OCI-LY7 (cell line): Measurements from ENCODE around the gene BMPER.

Source experiments
- CTCF ChIP-seq: fragments of 200-600 bp; sonication (generic); conservative IDR thresholded peaks from 2 replicates; pipeline ENCODE4 v1.5.1; 2014; ENCODE audit warnings: mild to moderate bottlenecking, antibody characterized with exemption, low read length, moderate library complexity, mixed read lengths
- EZH2phosphoT487 ChIP-seq: fragments of 200-600 bp; sonication (generic); IDR thresholded peaks from 2 replicates; pipeline ENCODE4 v1.6.1; 2018; ENCODE audit warnings: low read depth, borderline replicate concordance, mild to moderate bottlenecking, mixed run types, antibody characterized with exemption, low read length, moderate library complexity, mixed read lengths

GRCh38 chr7:34019301-34019790 lies 114.0 kb downstream of the BMPER start:
- TF ChIP-seq CTCF (no peak), EZH2phosphoT487 (no peak)
